ENCODE data around the gene YPEL3.
"Not testable (repeated sequence)": the region's sequence is repeated elsewhere in the genome, so short reads cannot be mapped to it uniquely, and the experiment has no call there.

The YPEL3 gene

DNA sequence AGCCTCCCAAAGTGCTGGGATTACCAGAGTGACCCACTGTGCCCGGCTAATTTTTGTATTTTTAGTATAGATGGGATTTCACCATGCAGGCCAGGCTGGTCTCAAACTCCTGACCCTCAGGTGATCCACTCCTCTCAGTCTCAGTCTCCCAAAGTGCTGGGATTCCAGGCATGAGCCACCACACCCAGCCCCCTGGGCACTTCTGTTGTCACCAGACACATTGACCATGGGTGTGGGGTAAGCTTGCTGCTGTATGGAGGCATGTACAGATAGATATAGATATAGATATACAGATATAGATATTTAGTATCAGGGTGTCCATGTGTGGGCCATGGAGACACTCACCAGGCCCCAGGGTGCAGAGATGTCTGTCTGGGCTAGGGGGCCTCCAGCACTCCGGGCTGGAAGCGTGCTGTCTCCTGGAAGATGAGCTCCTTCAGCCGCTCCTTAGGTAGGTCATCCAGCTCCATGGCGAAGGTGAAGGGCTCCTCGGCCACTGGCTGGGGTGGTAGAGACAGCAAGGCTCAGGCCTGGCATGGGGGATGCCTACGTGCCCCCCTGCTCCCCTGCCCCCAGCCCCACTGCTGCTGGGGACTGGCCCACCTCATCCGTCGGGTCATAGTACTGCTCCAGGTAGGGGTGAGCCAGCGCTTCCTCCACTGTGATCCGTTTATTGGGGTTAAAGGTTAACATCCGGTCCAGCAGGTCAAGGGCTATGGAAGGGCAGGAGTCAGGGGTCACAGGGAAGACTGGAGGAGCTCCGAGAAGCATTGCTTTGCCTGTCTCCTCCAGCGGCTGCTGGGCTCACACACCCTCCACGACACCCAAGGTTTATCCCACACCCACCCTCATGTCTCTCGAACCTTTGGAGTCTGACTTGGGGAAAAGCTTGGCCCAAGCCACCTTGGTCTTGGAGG is 20.5 kb upstream of the YPEL3 start:
- DNase-seq (ENCODE audit: low spot score): no peak

DNA sequence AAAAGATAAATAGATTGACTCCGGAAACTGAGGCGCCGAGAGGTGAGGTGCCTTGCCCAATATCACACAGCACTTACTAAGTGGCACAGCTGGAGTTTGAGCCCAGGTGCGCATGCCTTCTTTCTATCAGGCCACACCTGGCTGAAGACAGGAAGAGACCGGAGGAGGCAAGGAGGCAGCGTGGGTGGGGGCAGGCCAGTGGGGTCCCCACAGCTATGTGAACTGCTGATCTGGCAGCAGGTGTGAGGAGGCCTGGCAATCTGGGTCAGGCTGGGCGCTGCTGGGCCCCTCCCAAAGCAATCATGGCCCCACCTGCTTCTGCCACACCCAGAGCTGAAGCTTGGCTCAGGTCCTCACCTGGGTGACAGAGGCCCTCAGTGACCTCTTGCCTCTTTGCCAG is 19.2 kb upstream of the YPEL3 start:
- no peak for DNase-seq (ENCODE audit: low spot score)

DNA sequence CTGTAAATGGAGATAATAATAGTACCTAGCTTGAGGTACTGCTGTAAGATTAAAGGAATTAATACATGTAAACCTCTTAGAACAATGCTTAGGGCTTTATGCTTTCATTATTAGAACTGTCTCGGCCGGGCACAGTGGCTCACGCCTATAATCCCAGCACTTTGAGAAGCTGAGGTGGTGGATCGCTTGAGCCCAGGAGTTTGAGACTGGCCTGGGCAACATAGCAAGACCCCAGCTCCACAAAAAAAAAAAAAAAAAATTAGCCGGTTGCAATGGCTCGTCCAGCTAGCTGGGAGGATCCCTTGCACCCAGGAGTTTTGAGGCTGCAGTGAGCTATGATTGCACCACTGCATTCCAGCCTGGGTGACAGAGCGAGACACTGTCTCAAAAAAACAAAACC is 18.8 kb upstream of the YPEL3 start:
- not testable (repeated sequence) for DNase-seq (ENCODE audit: low spot score)

DNA sequence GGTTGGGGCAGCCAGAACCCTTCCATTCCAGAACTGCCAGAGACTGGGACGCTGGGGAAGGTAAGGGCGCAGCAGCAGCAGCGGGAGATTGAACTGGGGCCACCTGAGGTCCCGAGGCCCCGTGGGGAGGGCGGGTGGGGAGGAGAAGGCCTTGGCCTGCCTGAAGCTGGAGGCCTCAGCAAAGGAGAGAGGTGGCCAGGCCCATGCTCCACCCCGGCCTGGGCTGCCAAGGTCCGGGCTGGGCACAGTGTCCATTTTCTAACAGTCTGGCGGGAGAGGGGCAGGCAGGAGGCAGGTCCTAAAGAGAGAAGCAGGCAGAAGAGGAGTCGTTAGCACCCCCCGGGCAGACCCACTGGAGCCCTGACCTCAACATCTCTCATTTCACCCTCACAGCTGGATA is 18.4 kb upstream of the YPEL3 start:
- no peak for DNase-seq (ENCODE audit: low spot score)

DNA sequence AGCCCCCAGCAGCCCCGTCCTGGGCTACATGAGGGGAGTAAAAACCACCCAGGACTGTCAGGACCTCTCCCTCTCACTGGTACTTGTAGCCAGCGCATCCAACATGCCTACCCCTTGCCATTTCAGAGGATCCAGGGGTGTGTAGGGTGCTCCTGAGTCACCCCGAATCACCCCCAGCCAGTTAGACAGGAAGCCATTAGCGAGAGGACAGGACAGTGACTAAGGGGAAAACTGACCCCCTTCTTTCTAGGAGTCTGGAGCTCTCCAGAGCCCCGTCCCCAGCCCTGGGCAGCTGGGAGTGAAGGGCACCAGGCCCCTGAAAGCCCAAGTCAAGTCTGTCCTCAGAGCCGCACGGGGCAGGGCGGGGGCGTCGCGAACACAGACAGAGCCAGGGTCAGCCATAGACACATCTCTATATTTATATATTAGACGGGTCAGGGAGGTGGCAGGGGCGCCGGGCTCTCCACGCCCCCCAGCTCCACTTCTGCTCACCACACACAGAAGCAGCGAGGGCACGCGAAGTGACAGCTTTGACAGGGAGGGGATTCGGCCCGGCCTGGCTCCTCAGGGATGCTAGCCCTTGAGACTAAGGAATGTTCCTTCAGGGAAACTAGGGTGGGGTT is 17.8 kb upstream of the YPEL3 start:
- DNase-seq (ENCODE audit: low spot score): no peak

DNA sequence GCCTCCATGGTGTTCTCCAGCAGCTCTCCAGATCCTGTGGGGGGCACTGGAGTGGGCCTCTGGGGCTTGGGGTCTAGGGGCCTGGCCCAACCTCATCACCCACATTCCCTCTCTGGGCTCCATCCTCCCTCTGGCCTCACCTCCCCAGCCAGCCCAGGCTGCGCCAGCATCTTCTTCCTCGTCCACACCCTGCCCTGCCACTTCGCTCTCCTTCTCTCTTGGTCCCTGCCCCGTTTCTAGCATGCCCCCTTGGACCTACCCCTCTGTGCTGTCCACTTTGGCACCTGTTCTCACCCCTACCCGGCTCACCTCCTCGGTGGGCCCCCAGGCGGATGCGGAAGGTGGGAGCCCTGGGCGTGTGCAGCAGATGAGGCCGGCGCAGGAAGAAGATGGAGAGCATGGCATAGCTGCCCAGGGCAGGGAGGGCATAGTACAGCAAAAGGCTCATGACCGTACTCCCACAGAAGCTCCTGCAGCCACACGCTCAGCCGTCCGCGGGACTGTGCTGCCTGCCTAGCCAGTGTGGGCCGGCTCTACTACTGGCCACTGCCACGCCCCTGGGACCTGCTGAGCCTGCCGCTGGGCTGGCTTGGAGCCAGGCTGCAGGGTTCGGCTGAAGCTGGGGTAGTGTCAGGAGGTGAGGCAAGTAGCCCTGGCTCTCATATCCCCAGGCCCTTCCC is 17.2 kb upstream of the YPEL3 start, which contains the start of gene GDPD3:
TSS of gene GDPD3 (minus strand) at position 507 of the 680 bp plus-strand sequence. CDS start at position 448, 59 bp downstream.
- peak; percentile 56 for DNase-seq (ENCODE audit: low spot score)

DNA sequence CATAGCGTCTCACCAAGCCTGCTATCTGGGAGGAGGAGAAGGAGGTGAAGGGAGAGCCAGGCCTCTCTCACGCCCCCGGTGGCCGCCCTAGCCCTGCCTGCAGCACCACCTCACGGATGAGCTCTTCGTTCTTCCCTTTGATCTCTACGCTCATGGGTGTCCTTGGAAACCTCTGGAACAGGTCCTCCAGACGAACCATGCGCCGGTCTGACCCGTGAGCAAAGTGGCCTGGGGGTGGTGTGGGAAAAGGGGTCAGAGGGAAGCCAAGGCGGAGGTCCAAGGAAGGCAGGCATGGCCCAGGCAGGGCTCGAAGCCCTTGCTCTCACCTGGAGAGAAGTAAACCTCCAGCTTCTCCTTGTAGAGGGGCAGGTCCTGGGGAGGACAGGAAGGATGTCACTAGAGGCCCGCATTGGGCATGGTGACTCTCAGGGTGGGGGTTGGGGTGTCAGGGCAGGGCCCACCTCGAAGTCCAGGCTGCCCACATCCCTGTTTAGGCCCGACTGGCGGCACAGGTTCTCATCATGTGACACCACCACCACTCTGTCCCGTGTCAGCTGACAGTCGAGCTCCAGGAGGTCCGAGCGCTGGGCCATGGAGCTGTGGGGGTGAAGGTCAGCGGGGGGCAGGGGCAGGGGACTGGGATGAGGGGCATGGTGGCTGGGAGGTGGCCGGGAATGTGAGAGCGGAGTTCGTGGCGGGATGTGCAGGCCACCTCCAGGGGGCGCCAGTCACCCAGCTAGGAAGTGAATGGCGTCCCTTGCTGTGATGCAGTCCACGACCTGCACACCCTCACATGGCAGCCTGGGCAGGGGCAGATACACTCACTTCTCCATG is 16.4 kb upstream of the YPEL3 start:
- peak; percentile 91 for DNase-seq (ENCODE audit: low spot score)

DNA sequence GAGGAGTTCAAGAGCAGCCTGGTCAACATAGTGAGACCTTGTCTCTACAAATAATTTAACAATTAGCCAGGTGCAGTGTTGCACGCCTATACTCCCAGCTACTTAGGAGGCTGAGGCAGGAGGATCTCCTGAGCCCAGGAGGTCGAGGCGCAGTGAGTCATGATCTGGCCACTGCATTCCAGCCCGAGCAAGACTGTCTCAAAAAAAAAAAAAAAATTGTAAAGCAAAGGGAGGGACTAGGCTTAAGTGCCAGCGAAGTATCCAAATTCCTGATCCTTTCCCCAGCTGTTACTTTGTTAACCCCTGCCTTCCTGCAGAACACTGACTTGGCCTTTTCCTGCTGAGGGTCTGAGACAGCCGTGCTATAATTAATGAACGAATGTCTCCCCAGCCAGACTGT is 14.6 kb upstream of the YPEL3 start:
- no peak for DNase-seq (ENCODE audit: low spot score)

DNA sequence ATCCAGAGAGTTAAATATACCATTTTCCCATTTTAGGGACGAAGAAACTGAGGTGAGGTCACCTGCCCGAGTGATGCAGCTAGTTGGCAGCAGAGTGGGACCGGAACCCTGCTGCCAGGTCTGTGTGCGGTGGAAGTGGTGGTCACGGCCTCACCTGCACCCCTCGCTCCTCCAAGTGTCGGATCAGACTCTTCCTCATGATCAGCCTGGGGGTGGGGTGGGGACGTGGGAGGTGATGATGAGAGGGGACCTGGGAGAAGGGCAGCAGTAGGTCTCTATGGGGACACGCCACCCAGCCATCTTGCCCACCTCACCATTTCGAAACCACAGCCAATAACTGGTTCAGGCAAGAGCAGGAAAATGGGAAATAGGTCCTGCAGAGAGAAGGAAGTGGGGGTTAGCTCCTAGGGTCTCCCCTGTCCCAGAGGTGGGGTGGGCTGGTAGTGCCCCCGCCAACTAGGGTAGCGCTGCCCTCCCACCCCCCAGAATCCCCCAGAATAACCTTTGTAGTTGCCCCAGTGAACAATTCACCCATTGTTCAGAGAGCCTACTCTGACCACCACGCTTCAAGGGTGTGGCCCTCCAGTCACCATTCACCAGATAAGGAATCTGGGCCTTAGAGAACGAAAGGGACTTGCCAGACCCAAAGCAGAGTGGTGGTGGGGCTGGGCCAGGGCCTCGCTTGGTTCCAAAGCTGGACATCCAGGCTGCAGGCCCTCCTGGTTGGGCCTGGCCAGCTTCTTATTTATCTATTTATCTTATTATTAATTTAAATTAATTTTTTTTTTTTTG is 12.2 kb upstream of the YPEL3 start:
- no peak for DNase-seq (ENCODE audit: low spot score)

DNA sequence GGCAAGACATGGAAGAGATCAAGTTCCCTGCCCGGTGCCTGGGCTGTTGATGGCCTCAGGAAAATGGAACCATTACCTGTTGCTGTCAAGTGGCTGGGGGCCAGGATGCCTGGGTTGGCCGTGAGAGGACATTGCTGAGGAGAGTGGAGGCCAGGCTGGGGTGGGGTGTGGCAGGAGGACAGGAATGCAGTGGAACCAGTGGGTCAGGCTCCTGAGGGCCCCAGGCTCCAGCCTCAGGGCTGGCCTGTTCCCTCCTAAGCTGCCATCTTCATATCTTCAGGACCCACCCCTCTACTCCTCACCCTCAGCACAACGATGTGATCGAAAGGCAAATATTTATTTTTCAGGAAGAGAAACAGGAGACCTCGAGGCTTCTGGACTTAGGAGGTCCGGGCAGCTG is 8.5 kb upstream of the YPEL3 start:
- peak; percentile 32 for DNase-seq (ENCODE audit: low spot score)

DNA sequence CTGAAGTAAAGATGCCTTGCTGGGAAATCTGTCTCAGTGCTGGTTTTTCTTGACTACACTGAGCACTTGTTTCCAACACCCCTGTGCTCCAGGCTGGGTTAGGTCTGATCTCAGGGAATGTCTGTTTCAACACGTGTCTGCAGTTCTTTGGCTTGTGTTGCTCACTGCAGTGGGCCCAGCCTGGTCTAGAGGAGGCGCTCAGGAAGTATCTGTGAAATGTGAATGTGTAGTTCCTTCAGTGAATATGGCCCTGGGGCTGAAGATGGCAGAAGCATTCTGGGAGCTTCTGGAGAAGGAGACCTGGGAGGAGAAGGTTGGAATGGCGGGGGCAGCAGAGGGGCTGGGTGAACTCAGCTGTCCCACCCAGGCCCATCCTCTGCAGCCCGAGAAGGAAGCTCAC is 8.1 kb upstream of the YPEL3 start:
- DNase-seq (ENCODE audit: low spot score): no peak

DNA sequence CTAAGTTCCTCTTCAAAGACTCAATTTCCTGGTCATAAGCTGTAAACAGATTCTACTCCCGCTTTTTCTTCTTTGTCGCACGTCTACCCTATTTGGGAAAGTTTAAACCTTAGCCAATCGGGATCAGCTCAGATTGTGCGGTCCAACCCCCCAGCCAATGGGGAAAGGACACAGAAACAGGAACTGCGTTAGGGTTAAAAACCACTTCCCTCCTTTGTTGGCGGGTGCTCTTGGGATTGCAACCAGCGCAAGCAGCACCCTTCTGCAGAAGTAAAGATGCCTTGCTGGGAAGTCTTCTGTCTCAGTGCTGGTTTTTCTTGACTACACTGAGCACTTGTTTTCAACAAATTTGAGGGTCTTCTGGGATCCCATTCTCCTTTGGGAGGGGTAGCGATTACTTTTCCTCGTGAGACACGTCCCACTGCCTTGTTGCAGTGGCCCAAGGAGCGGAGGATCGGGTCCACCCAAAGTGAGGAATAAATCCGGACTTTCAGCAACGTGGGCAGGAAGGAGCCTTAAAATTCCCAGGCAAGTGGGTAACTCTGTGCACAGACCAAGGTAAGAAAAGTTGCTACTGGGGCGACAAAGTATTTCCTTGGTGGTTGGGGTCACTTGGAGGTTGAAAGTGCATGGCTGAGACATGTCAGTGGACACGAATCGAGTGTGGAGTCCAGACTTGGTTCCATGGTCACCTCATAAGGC is 1.0 kb upstream of the YPEL3 start:
- no peak for DNase-seq (ENCODE audit: low spot score)

DNA sequence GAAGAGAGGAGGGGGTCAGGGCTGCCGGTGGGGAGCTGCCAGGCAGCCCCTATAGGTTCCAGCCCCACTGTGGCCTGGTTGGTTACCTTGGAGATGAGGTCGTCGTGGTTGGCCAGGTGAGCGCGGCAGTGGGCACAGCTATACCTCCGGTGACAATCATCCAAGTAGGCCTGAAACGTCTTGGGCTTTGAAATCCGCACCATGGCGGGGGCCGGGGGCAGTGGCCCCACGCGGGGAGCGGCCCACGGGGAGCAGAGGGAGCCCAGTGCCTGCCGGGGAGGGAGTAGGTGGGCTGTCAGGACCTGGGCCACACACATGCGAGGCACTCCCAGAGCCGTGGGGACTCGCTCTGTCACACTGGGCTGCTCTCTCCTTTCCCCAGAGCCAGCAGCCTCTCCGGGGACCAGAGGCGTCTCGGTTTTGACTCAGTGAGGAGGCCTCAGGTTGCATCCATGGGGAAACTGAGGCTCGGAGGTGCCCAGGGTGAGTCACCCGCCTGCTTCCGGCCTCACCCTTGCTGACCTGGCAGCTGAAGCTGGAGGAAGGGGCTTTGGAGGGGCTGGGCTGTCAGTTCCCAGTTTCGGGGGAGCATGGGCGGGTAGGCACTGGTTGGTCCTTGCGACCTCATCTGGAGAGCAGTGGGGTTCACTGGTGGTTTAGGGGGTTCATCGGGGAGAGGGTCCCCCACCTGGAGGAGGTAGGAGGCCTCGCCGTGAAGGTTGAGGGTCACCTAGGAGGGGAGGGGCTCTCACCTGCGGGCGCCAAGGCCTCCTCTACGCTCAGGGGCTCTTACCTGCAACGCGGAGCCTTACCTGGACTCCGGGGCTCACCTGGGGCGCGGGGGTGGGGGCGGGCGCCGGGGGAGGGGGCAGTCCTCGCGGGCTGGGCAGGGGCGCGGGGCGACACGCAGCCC is 591 bp downstream of the YPEL3 start:
- no peak for DNase-seq (ENCODE audit: low spot score)

DNA sequence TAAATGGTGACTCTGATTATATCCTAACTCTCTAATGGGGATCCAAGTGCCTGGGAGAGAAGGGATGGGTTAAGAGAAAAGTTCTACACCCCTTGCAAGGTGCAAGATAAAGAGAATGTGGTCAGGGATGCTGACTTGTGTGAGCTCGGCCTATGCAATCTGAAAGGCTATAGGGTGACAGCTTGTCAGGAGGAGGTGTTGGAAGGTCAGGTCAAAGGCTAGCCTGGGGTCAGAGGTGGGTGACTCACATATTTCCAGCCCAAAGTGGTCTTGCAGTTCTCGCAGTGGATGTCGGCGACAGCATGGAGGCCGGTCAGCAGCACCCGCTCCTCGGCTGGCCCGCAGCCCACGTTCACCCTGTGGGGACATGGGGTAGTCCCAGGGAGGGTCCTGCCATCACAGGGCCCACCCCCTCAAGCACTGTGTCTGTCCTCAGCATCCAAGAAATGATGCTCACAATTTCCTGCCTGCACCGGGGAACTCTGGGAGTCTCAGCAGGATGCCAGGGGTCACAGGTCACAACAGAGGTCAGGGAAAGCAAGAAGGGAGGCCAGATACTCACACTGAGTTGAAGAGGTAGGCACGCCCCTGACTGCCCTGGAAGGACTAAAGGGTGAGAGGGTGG is 1.4 kb downstream of the YPEL3 start:
- no peak for DNase-seq (ENCODE audit: low spot score)

DNA sequence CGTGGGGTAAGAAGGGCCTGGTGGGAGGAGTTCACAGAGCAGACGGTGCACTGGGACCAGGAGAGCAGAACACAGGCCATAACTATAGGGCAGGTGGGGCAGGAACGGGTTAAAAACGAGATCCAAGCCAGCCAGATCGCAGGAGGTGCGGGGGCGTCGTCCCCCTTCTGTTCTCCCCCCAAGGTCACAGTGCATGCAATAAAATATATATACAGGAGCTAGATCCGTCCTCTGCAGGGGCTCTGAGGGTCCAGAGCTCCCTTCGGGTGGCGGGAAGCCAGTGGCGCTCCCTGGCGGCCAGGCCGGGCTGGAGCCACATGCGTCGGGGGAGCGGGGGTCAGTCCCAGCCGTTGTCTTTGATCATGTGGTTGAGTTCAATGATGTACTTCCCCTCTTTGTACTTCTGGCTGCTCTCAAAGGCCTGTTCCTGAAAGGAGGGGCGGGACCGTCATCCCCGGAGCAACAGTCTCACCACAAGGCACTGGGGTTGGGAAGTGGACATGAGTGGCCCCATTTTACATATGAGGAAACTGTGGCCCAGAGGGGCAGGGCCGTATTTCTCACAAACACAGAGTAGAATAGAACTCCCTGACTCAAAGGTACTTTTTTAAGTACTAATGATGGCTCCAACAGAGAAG is 3.5 kb downstream of the YPEL3 start:
- DNase-seq (ENCODE audit: low spot score): peak; percentile 85

DNA sequence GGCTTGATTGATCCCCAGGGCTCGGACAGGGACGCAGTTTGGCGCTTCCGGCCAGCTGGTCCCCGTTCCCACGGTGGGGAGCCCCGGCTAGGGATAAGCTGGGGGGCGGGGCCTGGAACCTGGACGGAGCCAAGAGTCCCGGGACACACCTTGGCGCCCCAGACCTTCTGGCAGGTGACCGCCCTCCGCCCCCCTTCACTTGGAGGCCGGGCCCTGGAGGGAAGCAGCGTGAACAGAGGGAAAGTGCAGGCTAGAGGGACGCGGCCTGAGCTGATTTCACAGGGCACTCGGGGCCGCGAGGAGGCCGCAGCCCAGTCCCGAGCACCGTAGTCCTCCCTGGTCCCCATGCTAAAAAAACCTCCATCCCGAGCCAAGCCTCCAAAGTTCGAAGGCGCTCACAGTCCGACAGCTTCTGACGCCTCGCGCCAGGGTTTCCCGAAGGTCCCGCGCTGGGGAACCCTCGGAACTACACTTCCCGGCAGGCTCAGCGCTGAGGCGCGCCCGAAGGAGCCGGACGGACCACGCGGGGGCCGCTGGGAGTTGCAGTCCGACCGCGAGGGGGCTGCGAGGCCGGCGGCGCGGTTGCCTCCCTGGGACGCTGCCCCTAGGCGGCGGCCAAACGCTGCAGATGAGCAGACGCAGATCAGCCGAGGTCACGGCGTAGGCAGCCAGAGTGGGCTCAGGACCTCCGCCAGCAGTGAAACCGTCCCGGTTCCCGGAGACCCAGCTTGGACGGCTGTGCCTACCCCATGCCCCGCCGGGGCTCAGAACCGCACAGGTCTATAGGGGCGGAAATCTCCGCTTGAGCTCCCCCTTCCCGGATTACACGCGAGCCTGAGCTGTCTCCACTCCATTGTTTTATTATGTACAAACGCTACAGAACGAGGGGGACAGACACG is 4.3 kb downstream of the YPEL3 start, which contains the start of gene TBX6:
TSS of gene TBX6 (minus strand) at position 451 of the 899 bp plus-strand sequence. CDS start 731 bp downstream, outside the sequence.
- peak; percentile 93 for DNase-seq (ENCODE audit: low spot score)
